ENCODE data around the gene BBS12.

The BBS12 gene

DNA sequence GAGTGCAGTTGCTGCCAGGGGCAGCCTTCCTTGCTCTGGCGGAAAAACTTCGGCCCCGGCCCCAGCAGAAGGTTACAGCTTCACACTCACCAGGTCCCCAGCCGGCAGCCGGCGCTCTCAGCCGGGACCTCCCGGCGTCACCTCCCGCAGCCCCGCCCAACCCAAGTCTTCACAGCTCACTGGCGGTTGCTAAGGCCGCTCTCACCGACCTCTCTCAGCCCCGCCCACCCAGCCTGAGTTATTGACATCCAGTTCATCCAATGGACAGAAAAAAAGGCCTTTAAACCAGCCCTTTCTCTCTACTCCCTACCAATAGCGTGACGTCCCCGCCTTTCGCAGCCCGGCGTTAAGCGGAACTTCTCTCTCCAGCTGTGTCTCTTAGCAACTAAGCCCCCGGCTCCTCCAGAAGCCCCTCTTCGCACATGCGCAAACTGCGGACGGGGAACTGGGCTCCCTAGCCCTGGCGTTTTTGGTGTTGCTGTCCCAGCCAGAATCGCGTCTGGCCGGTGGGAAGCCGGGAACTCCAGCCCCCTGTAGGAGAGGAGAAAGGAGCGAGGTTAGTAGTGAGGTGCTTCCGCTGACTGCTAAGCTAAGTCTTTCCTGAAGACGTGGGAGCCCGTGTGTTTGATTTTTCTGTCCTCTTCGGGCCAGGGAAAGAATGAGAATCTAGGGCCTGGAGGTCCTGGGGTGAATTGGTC, at the start of gene BBS12:
Gene BBS12, plus strand, starts transcription at position 376 of the 698 bp plus-strand sequence. CDS start 9,189 bp downstream, outside the sequence.
- peak; percentile 96 for DNase-seq (ENCODE audit: low spot score)

- no peak for DNase-seq (ENCODE audit: low spot score)
These were observed 45.8 kb upstream of the BBS12 start for GRCh38 chr4:122686691-122687090.

GRCh38 chr4:122687531-122688061, 44.9 kb upstream of the BBS12 start:
- no peak for DNase-seq (ENCODE audit: low spot score)

GRCh38 chr4:122688529-122689140, 43.9 kb upstream of the BBS12 start:
- DNase-seq (ENCODE audit: low spot score): no peak

DNA sequence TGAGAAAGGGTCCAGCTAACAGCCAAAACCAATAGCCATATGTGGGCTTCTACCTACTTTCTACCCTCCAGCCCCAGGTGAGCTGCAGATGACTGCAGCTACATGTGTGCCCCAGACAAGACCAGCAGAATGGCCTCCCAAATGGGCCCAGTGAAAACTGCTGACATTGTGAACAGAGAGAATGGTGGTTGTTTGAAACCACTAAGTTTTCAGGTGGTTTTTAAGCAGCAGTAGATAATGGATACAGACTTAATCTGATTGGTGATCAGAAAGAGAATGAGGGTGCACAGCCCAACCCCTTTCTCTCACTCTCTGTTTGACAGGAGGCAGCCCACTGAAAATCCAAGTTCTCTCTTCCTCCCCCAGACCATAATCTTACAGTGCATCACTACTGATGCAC, 42.5 kb upstream of the BBS12 start:
- no peak for DNase-seq (ENCODE audit: low spot score)

- no peak for DNase-seq (ENCODE audit: low spot score)
These were observed 40.5 kb upstream of the BBS12 start for GRCh38 chr4:122691988-122692387.

GRCh38 chr4:122692641-122693520, 39.6 kb upstream of the BBS12 start:
- DNase-seq (ENCODE audit: low spot score): no peak

- DNase-seq (ENCODE audit: low spot score): no peak
These were observed 37.3 kb upstream of the BBS12 start for GRCh38 chr4:122695226-122695625.

GRCh38 chr4:122700178-122700725, 32.3 kb upstream of the BBS12 start:
- DNase-seq (ENCODE audit: low spot score): no peak

GRCh38 chr4:122701061-122701460, 31.4 kb upstream of the BBS12 start:
- DNase-seq (ENCODE audit: low spot score): no peak

GRCh38 chr4:122701965-122702364, 30.5 kb upstream of the BBS12 start:
- no peak for DNase-seq (ENCODE audit: low spot score)

DNA sequence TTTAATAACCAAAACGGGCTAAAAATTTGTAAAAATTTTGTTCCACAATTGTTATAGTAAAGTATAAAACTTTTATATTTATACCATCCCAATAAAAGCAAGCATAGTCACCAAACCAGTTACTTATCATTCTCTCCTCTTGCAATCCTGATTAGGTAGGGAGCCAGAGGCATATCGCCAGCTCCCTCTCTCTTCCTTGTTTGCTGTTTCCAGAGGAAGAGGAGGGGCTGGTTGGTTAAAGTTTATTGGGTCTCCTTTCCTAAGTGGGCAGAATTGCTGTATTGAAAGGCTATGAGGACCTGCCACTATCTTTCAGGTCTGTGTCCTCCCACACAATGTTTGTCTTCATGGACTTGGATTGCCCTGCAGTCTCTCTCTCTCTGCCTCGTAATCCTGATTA, 29.6 kb upstream of the BBS12 start:
- DNase-seq (ENCODE audit: low spot score): no peak

GRCh38 chr4:122703868-122704267, 28.6 kb upstream of the BBS12 start:
- no peak for DNase-seq (ENCODE audit: low spot score)

GRCh38 chr4:122705009-122705408, 27.5 kb upstream of the BBS12 start:
- DNase-seq (ENCODE audit: low spot score): no peak

GRCh38 chr4:122705547-122706117, 26.9 kb upstream of the BBS12 start:
- no peak for DNase-seq (ENCODE audit: low spot score)

- no peak for DNase-seq (ENCODE audit: low spot score)
These were observed 26.0 kb upstream of the BBS12 start for GRCh38 chr4:122706511-122706910.

DNA sequence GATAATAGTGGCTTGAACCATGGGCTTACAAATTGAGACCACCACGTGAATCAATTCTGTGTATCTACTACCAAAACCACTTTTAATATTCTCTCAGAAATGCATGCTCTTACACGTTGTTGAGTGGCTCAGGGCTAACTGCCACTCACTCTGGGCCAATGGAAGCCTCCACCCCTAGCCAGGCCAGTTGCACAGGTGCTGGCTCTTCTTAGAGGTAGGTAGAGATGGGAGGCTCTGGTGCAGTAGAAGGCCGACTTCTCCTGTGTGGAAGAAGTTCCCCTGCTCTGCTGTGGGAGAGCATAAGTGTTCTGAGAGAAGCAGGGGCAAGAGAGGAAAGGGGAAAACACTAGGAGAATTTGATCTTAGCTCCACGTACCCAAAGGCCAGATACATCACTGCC, 25.0 kb upstream of the BBS12 start:
- no peak for DNase-seq (ENCODE audit: low spot score)

GRCh38 chr4:122709236-122709635, 23.3 kb upstream of the BBS12 start:
- no peak for DNase-seq (ENCODE audit: low spot score)

DNA sequence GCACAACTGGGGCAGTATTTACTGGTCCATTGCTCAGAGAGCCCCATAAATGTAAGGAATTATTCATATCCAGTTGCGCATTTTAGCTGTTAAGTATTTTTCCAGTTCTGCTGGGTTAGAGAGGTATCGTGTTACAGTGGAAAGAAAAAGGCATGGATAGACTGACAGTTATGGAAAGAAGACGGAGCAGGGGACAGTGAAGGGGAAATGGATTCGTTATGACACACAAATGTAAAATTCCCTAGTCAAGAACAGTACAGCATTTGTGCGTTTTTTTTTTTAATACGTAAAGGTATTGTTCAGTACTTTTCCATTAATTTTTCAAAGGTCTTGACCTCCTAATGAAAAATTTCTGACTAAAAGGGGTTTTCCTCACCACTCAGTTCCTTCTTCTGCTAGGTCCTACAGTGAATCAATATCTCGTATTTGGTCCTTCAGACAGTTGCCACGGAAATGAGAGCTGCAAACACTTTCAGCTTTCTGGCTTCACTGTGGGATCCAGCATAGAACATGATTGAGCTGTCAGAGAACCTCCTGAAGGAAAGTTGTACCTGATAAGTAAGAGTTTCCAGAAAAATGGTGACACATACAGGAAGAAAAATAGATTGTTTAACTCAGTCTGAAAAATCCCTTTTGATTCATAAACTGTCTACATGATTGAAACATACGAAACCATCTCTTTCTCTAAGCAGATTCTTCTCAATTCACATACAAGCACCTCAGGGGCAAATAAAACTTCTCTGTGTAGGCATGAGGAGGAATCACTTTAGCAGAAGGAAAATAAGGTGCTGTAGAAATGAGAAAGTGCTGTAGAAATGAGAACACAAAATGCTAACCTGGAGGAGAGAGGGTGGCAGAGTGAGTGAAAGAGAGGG, 21.8 kb upstream of the BBS12 start:
- no peak for DNase-seq (ENCODE audit: low spot score)

- no peak for DNase-seq (ENCODE audit: low spot score)
These were observed 20.6 kb upstream of the BBS12 start for GRCh38 chr4:122711919-122712318.

GRCh38 chr4:122712782-122713181, 19.7 kb upstream of the BBS12 start:
- no peak for DNase-seq (ENCODE audit: low spot score)
